GM12891 (cell line): ENCODE data around the gene CRIM1. TPM values are rescaled to one million over a fixed set of nuclear protein-coding genes. Genes with fewer than 3 reads are reported as not detected.
A peak's percentile ranks its signal among the peaks of the same experiment; 100 is the strongest.
"Not testable (repeated sequence)": the region's sequence is repeated elsewhere in the genome, so short reads cannot be mapped to it uniquely, and the experiment has no call there.

Experiments
- DNase-seq: peaks from one replicate; pipeline ENCODE4 v3.0.0; 2011; ENCODE audit warnings: low spot score; ENCODE audit not compliant: insufficient read length
- FAIRE-seq: peaks from 2 replicates; lab custom pipeline; 2011; peaks lifted over from hg19 to GRCh38; lab: Jason Lieb, UNC
- PAX5 ChIP-seq: IDR thresholded peaks from 2 replicates; pipeline ENCODE4 v1.6.1; 2011; ENCODE audit warnings: low read length, moderate library complexity, mild to moderate bottlenecking; ENCODE audit not compliant: insufficient read depth, severe bottlenecking
- POLR2A ChIP-seq: IDR thresholded peaks from 2 replicates; pipeline ENCODE4 v1.6.1; 2011; ENCODE audit warnings: low read depth, low read length, control low read depth
- POLR2AphosphoS5 ChIP-seq: IDR thresholded peaks from 2 replicates; pipeline ENCODE4 v1.6.1; 2011; ENCODE audit warnings: low read depth, low read length, control low read depth
- POU2F2 ChIP-seq: IDR thresholded peaks from 2 replicates; pipeline ENCODE4 v1.6.1; 2011; ENCODE audit warnings: low read depth, mild to moderate bottlenecking, control low read depth, low read length, moderate library complexity
- SPI1 ChIP-seq: IDR thresholded peaks from 2 replicates; pipeline ENCODE4 v1.6.1; 2011; ENCODE audit warnings: low read depth, low read length, control low read depth
- TAF1 ChIP-seq: IDR thresholded peaks from 2 replicates; pipeline ENCODE4 v1.6.1; 2011; ENCODE audit warnings: low read depth, low read length, control low read depth
- polyA plus RNA-seq: library from polyadenylated mRNA; unstranded; fragments of >200 nt; gene quantifications from one replicate; pipeline ENCODE4 v1.2.1, GENCODE V29; 2012; ENCODE audit warnings: low read depth, missing spikeins, inconsistent platforms; ENCODE audit not compliant: missing spikeins

The CRIM1 gene, protein sequence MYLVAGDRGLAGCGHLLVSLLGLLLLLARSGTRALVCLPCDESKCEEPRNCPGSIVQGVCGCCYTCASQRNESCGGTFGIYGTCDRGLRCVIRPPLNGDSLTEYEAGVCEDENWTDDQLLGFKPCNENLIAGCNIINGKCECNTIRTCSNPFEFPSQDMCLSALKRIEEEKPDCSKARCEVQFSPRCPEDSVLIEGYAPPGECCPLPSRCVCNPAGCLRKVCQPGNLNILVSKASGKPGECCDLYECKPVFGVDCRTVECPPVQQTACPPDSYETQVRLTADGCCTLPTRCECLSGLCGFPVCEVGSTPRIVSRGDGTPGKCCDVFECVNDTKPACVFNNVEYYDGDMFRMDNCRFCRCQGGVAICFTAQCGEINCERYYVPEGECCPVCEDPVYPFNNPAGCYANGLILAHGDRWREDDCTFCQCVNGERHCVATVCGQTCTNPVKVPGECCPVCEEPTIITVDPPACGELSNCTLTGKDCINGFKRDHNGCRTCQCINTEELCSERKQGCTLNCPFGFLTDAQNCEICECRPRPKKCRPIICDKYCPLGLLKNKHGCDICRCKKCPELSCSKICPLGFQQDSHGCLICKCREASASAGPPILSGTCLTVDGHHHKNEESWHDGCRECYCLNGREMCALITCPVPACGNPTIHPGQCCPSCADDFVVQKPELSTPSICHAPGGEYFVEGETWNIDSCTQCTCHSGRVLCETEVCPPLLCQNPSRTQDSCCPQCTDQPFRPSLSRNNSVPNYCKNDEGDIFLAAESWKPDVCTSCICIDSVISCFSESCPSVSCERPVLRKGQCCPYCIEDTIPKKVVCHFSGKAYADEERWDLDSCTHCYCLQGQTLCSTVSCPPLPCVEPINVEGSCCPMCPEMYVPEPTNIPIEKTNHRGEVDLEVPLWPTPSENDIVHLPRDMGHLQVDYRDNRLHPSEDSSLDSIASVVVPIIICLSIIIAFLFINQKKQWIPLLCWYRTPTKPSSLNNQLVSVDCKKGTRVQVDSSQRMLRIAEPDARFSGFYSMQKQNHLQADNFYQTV
- 3.7 TPM for polyA plus RNA-seq

GRCh38 chr2:36355151-36355889 is at the start of gene CRIM1:
CRIM1 (plus strand) TSS chr2:36355778; CDS start chr2:36356293, 515 bp downstream.
- DNase-seq (peak; percentile 37), FAIRE-seq (no peak)
- TF ChIP-seq POU2F2 (no peak), PAX5 (no peak), TAF1 (no peak), POLR2A (no peak), POLR2AphosphoS5 (no peak), SPI1 (no peak)

DNA sequence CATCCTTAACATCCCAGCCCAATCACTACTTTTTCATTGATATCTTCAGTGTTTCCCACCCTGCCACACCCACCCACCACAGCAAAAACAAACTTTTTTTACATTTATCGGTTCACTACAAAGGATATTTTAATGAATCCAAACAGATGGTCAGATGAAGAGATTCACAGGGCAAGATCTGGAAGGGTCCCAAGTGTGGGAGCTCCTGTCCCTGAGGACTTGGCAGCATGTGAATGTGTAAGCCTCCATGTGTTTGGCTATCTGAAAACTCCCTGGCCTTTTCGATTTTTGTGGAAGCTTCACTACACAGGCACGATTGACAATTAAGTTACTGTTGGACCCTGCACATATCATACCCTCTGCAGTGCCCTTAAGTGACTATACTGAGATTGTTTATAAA is 48.1 kb upstream of the CRIM1 start:
- FAIRE-seq (no peak), DNase-seq (no peak)
- no peak for TF ChIP-seq POLR2A
- TF ChIP-seq TAF1: no peak
- TF ChIP-seq PAX5: no peak
- TF ChIP-seq POLR2AphosphoS5: no peak
- TF ChIP-seq POU2F2: no peak
- TF ChIP-seq SPI1: no peak

DNA sequence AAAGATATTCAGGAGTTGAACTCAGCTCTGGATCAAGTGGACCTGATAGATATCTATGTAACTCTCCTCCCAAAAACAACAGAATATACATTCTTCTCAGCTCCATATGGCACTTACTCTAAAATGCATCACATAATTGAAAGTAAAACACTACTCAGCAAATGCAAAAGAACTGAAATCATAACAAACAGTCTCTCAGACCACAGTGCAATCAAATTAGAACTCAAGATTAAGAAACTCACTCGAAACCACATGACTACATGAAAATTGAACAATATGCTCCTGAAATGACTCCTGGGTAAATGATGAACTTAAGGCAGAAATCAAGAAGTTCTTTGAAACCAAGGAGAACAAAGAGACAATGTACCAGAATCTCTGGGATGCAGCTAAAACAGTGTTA is 45.1 kb upstream of the CRIM1 start:
- DNase-seq, FAIRE-seq: not testable (repeated sequence)

DNA sequence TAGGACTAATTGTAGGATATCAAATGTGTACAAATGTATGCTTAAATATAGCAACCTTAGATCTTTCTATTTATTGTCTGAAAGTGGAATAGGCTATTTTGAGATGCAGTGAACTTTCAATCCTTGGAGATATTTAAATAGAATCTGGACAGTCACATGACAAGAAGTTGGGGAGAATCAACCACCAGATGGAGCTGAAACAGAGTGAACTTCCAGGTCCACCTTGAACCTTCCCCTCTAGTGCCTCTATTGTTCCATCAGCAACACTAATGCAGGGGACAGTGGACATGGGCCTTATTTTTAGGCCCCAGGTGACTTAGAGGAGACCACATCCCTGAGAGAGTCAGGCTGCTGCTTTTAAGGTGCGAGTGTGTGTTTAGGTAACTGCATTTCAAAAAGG is 37.0 kb upstream of the CRIM1 start:
- no peak for DNase-seq
- no peak for FAIRE-seq
- no peak for TF ChIP-seq TAF1
- TF ChIP-seq POU2F2: no peak

- no peak for DNase-seq
- TF ChIP-seq SPI1 (no peak), POU2F2 (no peak), TAF1 (no peak), PAX5 (no peak), POLR2A (no peak), POLR2AphosphoS5 (no peak)
- no peak for FAIRE-seq
Observed at GRCh38 chr2:36322108-36322507, 33.5 kb upstream of the CRIM1 start.

DNA sequence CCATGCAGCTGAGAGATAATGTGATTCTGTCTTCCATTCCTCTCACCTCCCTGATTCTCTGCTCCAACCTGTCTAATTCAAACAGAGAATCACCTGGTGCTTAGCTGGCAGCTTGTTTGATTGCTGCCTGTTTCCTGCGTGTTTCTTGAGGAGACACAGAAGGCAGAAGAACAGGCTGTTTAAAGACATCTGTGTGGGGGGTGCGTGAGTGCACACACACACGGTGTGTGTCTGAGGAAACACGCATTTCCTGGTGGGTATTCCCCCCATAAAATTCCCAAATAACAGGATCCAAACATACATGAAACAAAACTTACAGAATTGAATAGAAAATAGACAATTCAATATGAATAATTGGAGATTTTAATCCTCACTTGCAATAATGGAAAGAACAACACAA is 29.3 kb upstream of the CRIM1 start:
- TF ChIP-seq TAF1 (no peak), SPI1 (no peak), POLR2A (no peak), PAX5 (no peak), POU2F2 (no peak), POLR2AphosphoS5 (no peak)
- DNase-seq: no peak
- FAIRE-seq: no peak

DNA sequence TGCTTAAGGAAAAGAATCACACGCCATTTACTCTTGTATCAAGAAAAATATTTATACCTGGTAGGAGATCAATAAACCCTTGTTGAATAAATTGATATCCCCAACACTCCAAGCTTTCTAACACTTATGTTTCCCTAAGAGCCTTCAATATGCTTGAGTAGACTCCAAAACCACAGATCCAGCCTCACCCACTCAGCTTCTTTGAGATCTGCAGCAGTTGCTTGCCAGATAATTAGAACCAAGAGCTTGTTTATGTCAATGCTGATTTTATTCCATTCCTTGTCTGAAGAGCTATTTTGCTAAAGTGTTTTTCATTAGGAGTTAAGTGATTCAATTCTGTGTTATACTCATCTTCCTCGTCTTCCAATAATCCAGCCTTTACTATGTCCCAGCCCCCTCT is 26.3 kb upstream of the CRIM1 start:
- DNase-seq: no peak
- FAIRE-seq: no peak
- TF ChIP-seq TAF1 (no peak), PAX5 (no peak), POU2F2 (no peak), POLR2A (no peak), SPI1 (no peak), POLR2AphosphoS5 (no peak)

GRCh38 chr2:36329746-36330472 is 25.7 kb upstream of the CRIM1 start:
- FAIRE-seq (no peak), DNase-seq (no peak)
- TF ChIP-seq POLR2AphosphoS5 (no peak), TAF1 (no peak), PAX5 (no peak), POU2F2 (no peak), POLR2A (no peak), SPI1 (no peak)
